ENCODE results near the gene SLC46A1. TPM values are rescaled to one million over a fixed set of nuclear protein-coding genes. Genes with fewer than 3 reads are reported as not detected.
A peak's percentile ranks its signal among the peaks of the same experiment; 100 is the strongest.

Gene SLC46A1
- total RNA-seq, 4 donors from 2014 or later = 4.6 to 9.6 (median 7.4) TPM

GRCh38 chr17:28412099-28412498 lies 6.1 kb upstream of the SLC46A1 start:
- intact Hi-C loops (cut with DNase I) = no loop called here
- Histone ChIP-seq H3K27me3 (peaks cover 0 to 13% (median 0%) of the 10 kb centered on the region in 4 donors), H3K4me1 (no peaks in the 10 kb centered on the region), H3K36me3 (no peaks in the 10 kb centered on the region), H3K4me3 (no peak overlapping the region), H3K9me3 (no peaks in the 10 kb centered on the region), H3K27ac (replicated peaks in 1 of 4) (no peak overlapping the region)
- DNase-seq (ENCODE audit: extremely low spot score) = no peak
- TF ChIP-seq CTCF (IDR thresholded peaks at IDR 0.05) (no peak), POLR2AphosphoS5 (IDR thresholded peaks at IDR 0.05) (no peak), EP300 (IDR thresholded peaks at IDR 0.05) (no peak), POLR2A (IDR thresholded peaks at IDR 0.05; ENCODE audit: low read depth) (no peak)
- WGBS = 75% methylated on average over 3 of the region's 3 CpGs

- intact Hi-C loops (cut with DNase I) = no loop called here
These were observed 1.9 kb upstream of the SLC46A1 start for GRCh38 chr17:28407974-28408306.

GRCh38 chr17:28407130-28407973 lies 1.3 kb upstream of the SLC46A1 start:
- H3K4me3 ChIP-seq = no peak overlapping the region
- H3K27ac ChIP-seq (replicated peaks in 1 of 4) = no peak overlapping the region
- H3K27me3 ChIP-seq = peaks cover 0 to 4% (median 0%) of the 10 kb centered on the region in 4 donors
- intact Hi-C loops (cut with DNase I) = no loop called here
- 82% methylated on average over 5 of the region's 5 CpGs for WGBS
- peaks cover 9 to 26% (median 21%) of the 10 kb centered on the region in 4 donors for H3K4me1 ChIP-seq
- no peaks in the 10 kb centered on the region for H3K9me3 ChIP-seq
- no peak for TF ChIP-seq CTCF (IDR thresholded peaks at IDR 0.05)
- TF ChIP-seq EP300 (IDR thresholded peaks at IDR 0.05) = no peak
- TF ChIP-seq POLR2AphosphoS5 (IDR thresholded peaks at IDR 0.05) = no peak
- no peak for TF ChIP-seq POLR2A (IDR thresholded peaks at IDR 0.05; ENCODE audit: low read depth)
- H3K36me3 ChIP-seq = peaks cover 0 to 11% (median 2%) of the 10 kb centered on the region in 4 donors
- DNase-seq (ENCODE audit: extremely low spot score) = no peak

More at GRCh38 chr17:28407974-28408306, 1.9 kb upstream of the SLC46A1 start:
- no peak for TF ChIP-seq EP300 (IDR thresholded peaks at IDR 0.05)
- H3K36me3 ChIP-seq = peaks cover 0 to 5% (median 0%) of the 10 kb centered on the region in 4 donors
- no peak overlapping the region for H3K27ac ChIP-seq (replicated peaks in 1 of 4)
- no peaks in the 10 kb centered on the region for H3K9me3 ChIP-seq
- peaks cover 0 to 4% (median 0%) of the 10 kb centered on the region in 4 donors for H3K27me3 ChIP-seq
- no peak for DNase-seq (ENCODE audit: extremely low spot score)
- peaks cover 9 to 26% (median 21%) of the 10 kb centered on the region in 4 donors for H3K4me1 ChIP-seq
- 90% methylated on average over 1 of the region's 1 CpG for WGBS
- H3K4me3 ChIP-seq = no peak overlapping the region

GRCh38 chr17:28406473-28406814 lies 432 bp upstream of the SLC46A1 start:
- Histone ChIP-seq H3K27me3 (peaks cover 0 to 3% (median 0%) of the 10 kb centered on the region in 4 donors), H3K4me1 (peaks cover 9 to 26% (median 21%) of the 10 kb centered on the region in 4 donors), H3K36me3 (peaks cover 0 to 20% (median 9%) of the 10 kb centered on the region in 4 donors), H3K4me3 (peak overlapping the region; percentile 69 to 91 (median 76)), H3K27ac (replicated peaks in 1 of 4) (peak overlapping the region in 3 of 4 donors; percentile 61 to 66 (median 65)), H3K9me3 (no peaks in the 10 kb centered on the region)
- 44% methylated on average over 3 of the region's 9 CpGs for WGBS
- no peak for TF ChIP-seq POLR2AphosphoS5 (IDR thresholded peaks at IDR 0.05)
- no peak for TF ChIP-seq POLR2A (IDR thresholded peaks at IDR 0.05; ENCODE audit: low read depth)
- no peak for TF ChIP-seq CTCF (IDR thresholded peaks at IDR 0.05)
- no peak for TF ChIP-seq EP300 (IDR thresholded peaks at IDR 0.05)
- DNase-seq (ENCODE audit: extremely low spot score) = no peak
- intact Hi-C loops (cut with DNase I) = no loop called here

GRCh38 chr17:28404812-28405570 lies 1.0 kb downstream of the SLC46A1 start:
- H3K9me3 ChIP-seq = no peaks in the 10 kb centered on the region
- intact Hi-C loops (cut with DNase I) = no loop called here
- 57% methylated on average over 19 of the region's 33 CpGs for WGBS
- TF ChIP-seq POLR2AphosphoS5 (IDR thresholded peaks at IDR 0.05) (peak in 1 of 2 donors; percentile 20), POLR2A (IDR thresholded peaks at IDR 0.05; ENCODE audit: low read depth) (no peak)
- H3K4me1 ChIP-seq = peaks cover 9 to 26% (median 21%) of the 10 kb centered on the region in 4 donors
- H3K27me3 ChIP-seq = no peaks in the 10 kb centered on the region
- no peak for DNase-seq (ENCODE audit: extremely low spot score)
- peaks cover 0 to 29% (median 14%) of the 10 kb centered on the region in 4 donors for H3K36me3 ChIP-seq
- H3K27ac ChIP-seq (replicated peaks in 1 of 4) = peak overlapping the region; percentile 40 to 66 (median 63)
- H3K4me3 ChIP-seq = peak overlapping the region; percentile 69 to 91 (median 76)

Data from esophagus muscularis mucosa (tissue), 4 donors.